Fibroblast of mammary gland (primary cell): ENCODE measurements around the gene LRRK1.
"Not testable (repeated sequence)": the region's sequence is repeated elsewhere in the genome, so short reads cannot be mapped to it uniquely, and the experiment has no call there.

ENCODE experiments used
- DNase-seq: peaks from one replicate; pipeline ENCODE4 v3.0.0-alpha.2; 2010; ENCODE audit warnings: low read depth
- H3K4me3 ChIP-seq: 2 replicates; pipeline ENCODE4 v1.5.1; 2011; ENCODE audit warnings: low read depth, mild to moderate bottlenecking, low read length, moderate library complexity; ENCODE audit not compliant: control insufficient read depth
- CTCF ChIP-seq: conservative IDR thresholded peaks from 2 replicates; pipeline ENCODE4 v1.5.1; 2011; ENCODE audit warnings: low read depth, low read length, inconsistent platforms; ENCODE audit not compliant: control insufficient read depth, insufficient read depth

The LRRK1 gene

DNA sequence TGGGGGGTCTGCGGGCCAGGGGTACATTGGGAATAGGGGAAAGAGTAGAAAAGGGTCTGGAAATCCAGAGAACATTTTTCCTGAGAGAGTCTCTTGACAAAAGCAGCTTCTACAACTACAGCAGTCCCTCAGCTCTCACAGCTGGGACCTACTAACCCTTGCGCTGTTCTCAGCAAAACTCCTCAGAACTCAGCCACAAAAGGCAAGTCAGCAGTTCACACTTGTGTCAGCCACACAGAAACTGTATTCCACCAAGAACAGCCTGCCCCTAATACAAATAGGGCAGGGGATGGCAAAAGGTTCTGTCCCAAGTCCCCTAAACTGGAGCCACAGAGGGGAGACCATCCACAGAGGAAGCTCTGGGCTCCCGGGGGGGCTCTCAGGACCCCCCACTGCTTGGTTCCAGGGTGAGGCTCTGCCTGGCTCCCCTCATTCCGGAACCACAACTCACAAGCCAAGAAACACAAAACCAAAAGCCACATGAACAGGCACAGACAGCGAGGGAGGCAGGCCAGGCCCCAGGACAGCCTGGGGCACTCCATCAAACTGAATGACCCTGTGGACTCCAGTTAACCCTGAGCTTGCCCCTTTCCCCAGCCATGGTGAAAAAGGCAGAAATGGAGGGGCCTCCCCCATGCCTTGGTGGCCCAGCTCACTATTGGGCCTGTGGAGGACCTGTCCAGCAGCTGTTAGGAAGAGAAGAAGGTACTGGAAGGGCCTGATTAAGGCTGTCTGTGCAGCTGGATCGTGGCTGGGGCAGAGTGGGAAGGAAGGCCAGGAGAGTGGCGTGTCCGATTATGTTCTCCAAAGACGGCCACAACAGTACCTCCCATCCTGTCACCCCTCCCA is 170.6 kb downstream of the LRRK1 start:
- no peak for TF ChIP-seq CTCF
- DNase-seq: no peak
- H3K4me3 ChIP-seq: no peak overlapping the region

DNA sequence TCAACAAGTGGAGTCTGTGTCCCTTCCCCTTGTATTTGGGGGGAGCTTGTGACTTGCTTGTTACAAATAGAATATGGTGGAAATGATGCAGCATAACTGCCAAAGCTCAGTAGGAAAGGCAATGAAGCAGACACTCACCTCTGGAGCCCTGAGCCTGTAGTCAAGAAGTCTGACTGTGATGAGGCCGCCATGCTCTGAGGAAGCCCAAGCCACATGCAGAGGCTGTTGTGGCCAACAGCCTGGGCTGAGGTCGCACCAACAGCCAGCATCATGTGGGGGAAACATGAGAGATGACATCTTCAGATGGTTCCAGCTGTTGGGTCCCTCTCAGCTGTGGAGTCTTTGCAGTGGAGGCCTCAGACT is 171.3 kb downstream of the LRRK1 start:
- no peak for TF ChIP-seq CTCF
- H3K4me3 ChIP-seq: no peak overlapping the region
- no peak for DNase-seq

DNA sequence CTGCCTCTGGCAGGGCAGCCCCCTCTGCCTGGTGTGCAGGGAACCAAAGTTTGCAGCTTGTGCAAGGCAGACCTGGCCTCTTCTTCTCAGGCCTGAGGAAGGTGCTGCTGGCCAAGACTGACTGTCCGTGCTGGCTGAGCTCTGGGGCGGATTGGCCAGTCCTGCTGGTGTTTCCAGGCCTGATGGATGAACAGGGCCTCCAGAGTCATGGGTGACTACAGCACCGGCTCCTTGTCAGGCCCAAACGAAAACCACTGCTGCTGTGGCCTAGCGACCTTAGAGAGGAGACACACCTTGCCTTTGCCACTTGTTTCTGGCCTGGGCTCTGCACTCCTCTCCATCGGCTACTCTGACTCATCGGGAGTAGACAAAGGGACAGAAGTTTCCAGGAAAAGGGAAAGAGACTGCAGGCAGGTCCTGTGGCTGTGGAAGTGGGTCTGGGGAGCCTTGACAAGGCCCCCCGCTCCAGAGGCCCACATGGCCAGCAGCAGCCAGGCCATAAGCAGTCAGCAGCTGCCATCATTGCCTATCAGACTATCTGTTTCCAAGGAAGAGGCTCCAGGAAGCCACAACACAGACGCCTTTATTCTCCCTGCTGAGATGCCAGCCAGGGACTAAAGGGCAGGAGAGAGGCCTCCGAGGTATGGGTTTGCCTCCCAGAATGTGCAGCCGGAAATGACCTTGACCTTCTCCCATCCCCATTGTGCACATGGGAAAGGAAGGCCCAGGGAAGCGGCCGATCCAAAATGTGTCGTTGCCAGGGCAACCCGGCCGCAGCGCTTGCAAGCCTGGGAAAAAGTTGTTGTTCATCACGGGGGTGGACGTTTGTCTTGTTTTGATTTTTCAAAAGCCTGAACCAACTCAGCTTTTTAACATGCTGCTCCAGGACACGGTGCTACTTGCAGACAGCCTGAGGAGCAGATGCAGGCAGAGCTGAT is 172.2 kb downstream of the LRRK1 start:
- H3K4me3 ChIP-seq: no peak overlapping the region
- no peak for TF ChIP-seq CTCF
- peak; percentile 95 for DNase-seq

DNA sequence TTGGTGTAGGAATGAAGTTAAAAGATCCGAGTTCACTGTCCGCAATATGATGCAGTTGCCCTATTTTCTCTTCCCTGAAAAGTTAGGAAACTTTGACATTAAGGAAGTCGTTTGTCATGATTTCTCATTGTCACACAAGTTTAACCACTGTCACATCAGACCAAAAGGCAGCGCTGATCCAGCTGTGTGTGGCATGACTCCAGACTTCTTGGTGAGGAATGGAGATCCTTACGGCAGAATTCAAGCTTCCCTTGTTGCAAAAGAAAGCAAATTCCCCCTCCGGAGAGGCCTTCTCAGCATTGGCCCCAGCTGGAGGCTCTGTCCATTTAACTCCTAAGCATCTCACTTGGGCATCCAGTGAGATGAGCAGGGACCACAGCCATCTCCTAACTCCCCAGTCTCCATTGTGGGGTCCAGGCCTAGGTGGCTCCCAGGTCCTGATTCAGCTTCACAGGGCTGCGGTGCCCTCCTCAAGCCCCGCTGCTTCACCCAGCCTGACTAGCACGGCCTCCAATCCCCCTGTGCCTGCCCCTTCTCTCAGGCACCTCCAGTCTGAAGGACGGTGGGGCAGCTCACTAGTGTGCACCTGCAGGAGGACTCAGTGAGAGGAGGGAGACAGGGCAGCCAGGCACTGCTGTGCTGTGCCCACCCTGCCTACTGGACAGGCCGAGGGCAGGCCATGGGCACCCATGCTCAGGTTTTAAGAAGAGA is 173.2 kb downstream of the LRRK1 start:
- DNase-seq: peak; percentile 39
- no peak for TF ChIP-seq CTCF
- H3K4me3 ChIP-seq: no peak overlapping the region

GRCh38 chr15:101092867-101093202 is 173.7 kb downstream of the LRRK1 start:
- H3K4me3 ChIP-seq: no peak overlapping the region
- TF ChIP-seq CTCF: no peak

DNA sequence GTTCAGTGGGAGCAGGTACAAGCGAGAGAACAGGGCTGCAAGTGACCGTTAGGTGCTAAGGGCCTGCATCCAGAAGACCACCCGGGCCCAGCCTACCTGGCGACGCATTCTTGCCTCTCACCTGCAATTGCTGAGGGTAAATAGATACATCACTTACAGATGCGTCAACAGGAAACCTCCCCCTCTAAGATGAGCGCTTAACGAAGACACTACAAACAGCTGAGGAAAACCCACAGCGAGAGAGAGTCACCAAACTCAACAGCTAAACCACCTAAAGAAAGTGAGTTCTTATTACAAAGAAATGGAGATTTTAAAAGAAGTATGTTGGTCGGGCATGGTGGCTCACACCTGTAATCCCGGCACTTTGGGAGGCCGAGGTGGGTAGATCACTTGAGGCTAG is 174.8 kb downstream of the LRRK1 start:
- no peak overlapping the region for H3K4me3 ChIP-seq
- no peak for DNase-seq
- TF ChIP-seq CTCF: no peak

More at GRCh38 chr15:101092867-101093202, 173.7 kb downstream of the LRRK1 start:
- no peak for DNase-seq

DNA sequence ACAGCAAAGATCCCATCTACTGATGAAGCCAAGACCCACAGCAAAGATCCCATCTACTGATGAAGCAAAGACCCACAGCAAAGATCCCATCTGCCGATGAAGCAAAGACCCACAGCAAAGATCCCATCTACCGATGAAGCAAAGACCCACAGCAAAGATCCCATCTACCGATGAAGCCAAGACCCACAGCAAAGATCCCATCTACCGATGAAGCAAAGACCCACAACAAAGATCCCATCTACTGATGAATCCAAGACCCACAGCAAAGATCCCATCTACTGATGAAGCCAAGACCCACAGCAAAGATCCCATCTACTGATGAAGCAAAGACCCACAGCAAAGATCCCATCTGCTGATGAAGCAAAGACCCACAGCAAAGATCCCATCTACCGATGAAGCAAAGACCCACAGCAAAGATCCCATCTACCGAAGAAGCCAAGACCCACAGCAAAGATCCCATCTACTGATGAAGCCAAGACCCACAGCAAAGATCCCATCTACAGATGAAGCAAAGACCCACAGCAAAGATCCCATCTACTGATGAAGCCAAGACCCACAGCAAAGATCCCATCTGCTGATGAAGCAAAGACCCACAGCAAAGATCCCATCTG is 176.7 kb downstream of the LRRK1 start:
- DNase-seq, H3K4me3 ChIP-seq: not testable (repeated sequence)
